PC-9 (cell line): Measurements from ENCODE around the gene NUDT22.

Experiments used
- EZH2 ChIP-seq: fragments of 200-600 bp; sonication (generic); IDR thresholded peaks from 2 replicates; pipeline ENCODE4 v1.8.0; 2017; ENCODE audit warnings: antibody characterized with exemption, low read depth
- TF ChIP-seq, protein P1 (sequence below): fragments of 200-600 bp; sonication (generic); conservative IDR thresholded peaks from 2 replicates; pipeline ENCODE4 v1.6.1; 2017; ENCODE audit warnings: mixed run types, antibody characterized with exemption, mild to moderate bottlenecking, moderate library complexity

DNA sequence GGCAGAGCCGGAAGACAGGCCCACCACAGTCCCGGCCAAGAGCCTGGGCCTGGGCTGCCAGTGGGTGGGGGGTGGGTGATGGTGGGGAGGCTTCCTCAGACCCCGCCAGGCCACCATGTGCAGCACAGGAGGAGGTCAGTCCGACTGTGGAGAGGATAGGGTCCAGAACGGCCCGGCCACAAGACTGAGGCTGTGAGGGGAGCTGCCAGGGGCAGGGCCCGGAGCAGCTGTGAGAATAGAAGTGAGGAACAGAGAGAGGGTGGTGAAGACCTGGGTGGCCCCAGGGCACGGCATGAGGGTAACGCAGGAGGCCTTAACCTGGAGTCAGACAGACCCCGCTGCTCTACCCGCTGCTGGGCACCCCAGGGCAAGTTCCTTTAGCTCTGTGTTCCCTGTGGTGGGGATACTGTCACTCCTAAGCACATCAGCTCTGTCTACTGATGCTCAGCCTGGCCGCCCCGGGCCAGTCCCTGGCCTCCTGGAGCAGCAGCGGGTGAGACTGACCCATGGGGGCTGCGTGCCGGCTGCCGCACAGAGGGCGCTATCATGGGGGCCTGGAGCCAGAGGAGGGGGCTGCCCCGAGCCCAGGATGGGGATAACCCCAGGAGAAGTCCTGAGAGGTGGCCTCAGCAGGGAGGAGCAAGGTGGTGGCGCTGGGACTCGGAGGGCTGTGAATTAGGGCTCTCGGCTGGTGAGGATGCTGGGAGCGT lies 17.8 kb upstream of the NUDT22 start:
- TF ChIP-seq EZH2: no peak
- TF ChIP-seq, protein P1, sequence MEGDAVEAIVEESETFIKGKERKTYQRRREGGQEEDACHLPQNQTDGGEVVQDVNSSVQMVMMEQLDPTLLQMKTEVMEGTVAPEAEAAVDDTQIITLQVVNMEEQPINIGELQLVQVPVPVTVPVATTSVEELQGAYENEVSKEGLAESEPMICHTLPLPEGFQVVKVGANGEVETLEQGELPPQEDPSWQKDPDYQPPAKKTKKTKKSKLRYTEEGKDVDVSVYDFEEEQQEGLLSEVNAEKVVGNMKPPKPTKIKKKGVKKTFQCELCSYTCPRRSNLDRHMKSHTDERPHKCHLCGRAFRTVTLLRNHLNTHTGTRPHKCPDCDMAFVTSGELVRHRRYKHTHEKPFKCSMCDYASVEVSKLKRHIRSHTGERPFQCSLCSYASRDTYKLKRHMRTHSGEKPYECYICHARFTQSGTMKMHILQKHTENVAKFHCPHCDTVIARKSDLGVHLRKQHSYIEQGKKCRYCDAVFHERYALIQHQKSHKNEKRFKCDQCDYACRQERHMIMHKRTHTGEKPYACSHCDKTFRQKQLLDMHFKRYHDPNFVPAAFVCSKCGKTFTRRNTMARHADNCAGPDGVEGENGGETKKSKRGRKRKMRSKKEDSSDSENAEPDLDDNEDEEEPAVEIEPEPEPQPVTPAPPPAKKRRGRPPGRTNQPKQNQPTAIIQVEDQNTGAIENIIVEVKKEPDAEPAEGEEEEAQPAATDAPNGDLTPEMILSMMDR: no peak
